ENCODE measurements around the gene IFI27L1.
A peak's percentile ranks its signal among the peaks of the same experiment; 100 is the strongest.

Gene IFI27L1

GRCh38 chr14:94138251-94138650, 57.1 kb downstream of the IFI27L1 start:
- peak; percentile 38 to 90 (median 80) for DNase-seq

- DNase-seq: no peak
Observed at GRCh38 chr14:94139006-94139405, 57.9 kb downstream of the IFI27L1 start.

GRCh38 chr14:94139421-94139820, 58.3 kb downstream of the IFI27L1 start:
- DNase-seq: no peak

- no peak for DNase-seq
Observed at GRCh38 chr14:94142247-94142646, 61.1 kb downstream of the IFI27L1 start.

GRCh38 chr14:94142836-94143235, 61.7 kb downstream of the IFI27L1 start:
- DNase-seq: no peak

GRCh38 chr14:94143239-94143638, 62.1 kb downstream of the IFI27L1 start:
- DNase-seq: no peak

GRCh38 chr14:94143711-94144110, 62.6 kb downstream of the IFI27L1 start:
- no peak for DNase-seq

- DNase-seq: no peak
Observed at GRCh38 chr14:94144765-94145164, 63.7 kb downstream of the IFI27L1 start.

- peak in 2 of 3 experiments; percentile 72 to 96 for DNase-seq
Observed at GRCh38 chr14:94145902-94146527, 64.9 kb downstream of the IFI27L1 start.

All from NCI-H1417 (cell line).